DND-41 (cell line): Measurements from ENCODE around the gene MPP2.

ENCODE experiments used
- ATAC-seq: fragments of 200-7000 bp; cut with Tn5 transposase; 3 replicates; pipeline ENCODE4 v1.9.1; 2021; ENCODE audit warnings: low read depth; ENCODE audit not compliant: insufficient read depth
- DNase-seq: peaks from one replicate; pipeline ENCODE4 v3.0.0-alpha.2; 2020
- H2AFZ ChIP-seq: 2 replicates; pipeline ENCODE4 v1.6.0; 2012; ENCODE audit warnings: low read depth, low read length
- H3K27ac ChIP-seq: 2 replicates; pipeline ENCODE4 v1.5.1; 2012; ENCODE audit warnings: low read length, inconsistent platforms
- H3K27me3 ChIP-seq: fragments of 200-600 bp; sonication (generic); 2 replicates; pipeline ENCODE4 v1.6.0; 2012; ENCODE audit warnings: low read length, mild to moderate bottlenecking, inconsistent platforms; ENCODE audit not compliant: insufficient read depth, poor library complexity
- H3K36me3 ChIP-seq: 2 replicates; pipeline ENCODE4 v1.5.1; 2012; ENCODE audit warnings: low read length, inconsistent platforms; ENCODE audit not compliant: insufficient read depth
- H3K4me1 ChIP-seq: 2 replicates; pipeline ENCODE4 v1.5.1; 2012; ENCODE audit warnings: mild to moderate bottlenecking, low read length; ENCODE audit not compliant: insufficient read depth
- H3K4me2 ChIP-seq: 2 replicates; pipeline ENCODE4 v1.6.0; 2012; ENCODE audit warnings: mild to moderate bottlenecking, moderate library complexity, low read length, inconsistent platforms; ENCODE audit not compliant: insufficient read depth
- H3K4me3 ChIP-seq, 2 experiments: fragments of 200-600 bp in 1 of 2; shearing (Covaris generic) in 1 of 2; 2 replicates each; pipeline ENCODE4 v1.5.1; 2012 to 2016; ENCODE audit warnings: inconsistent platforms in 2 of 2, low read length in 2 of 2, mild to moderate bottlenecking in 2 of 2, low read depth in 1 of 2, moderate library complexity in 1 of 2
- H3K79me2 ChIP-seq: 2 replicates; pipeline ENCODE4 v1.6.0; 2012; ENCODE audit warnings: low read length, inconsistent platforms; ENCODE audit not compliant: insufficient read depth
- H3K9ac ChIP-seq: 2 replicates; pipeline ENCODE4 v1.6.0; 2012; ENCODE audit warnings: low read depth, mild to moderate bottlenecking, inconsistent platforms, low read length, moderate library complexity
- H3K9me3 ChIP-seq: 2 replicates; pipeline ENCODE4 v1.5.1; 2012; ENCODE audit warnings: low read length, moderate library complexity, mild to moderate bottlenecking, inconsistent platforms; ENCODE audit not compliant: insufficient read depth, severe bottlenecking
- H4K20me1 ChIP-seq: 2 replicates; pipeline ENCODE4 v1.6.0; 2012; ENCODE audit warnings: low read length; ENCODE audit not compliant: insufficient read depth
- CTCF ChIP-seq: IDR thresholded peaks from 2 replicates; pipeline ENCODE4 v1.5.1; 2012; ENCODE audit warnings: borderline replicate concordance, low read length, moderate library complexity, mild to moderate bottlenecking; ENCODE audit not compliant: poor library complexity, severe bottlenecking; ENCODE audit errors: extremely low read depth
- EZH2 ChIP-seq: IDR thresholded peaks from 3 replicates; pipeline ENCODE4 v1.6.1; 2012; ENCODE audit warnings: borderline replicate concordance, low read depth, mild to moderate bottlenecking, moderate library complexity, low read length, inconsistent platforms; ENCODE audit not compliant: severe bottlenecking

Gene MPP2

GRCh38 chr17:43852571-43852970, 54.8 kb downstream of the MPP2 start:
- Histone ChIP-seq H3K27ac (no peak overlapping the region), H4K20me1 (no peaks in the 10 kb centered on the region), H3K4me2 (no peak overlapping the region), H3K4me1 (no peaks in the 10 kb centered on the region), H2AFZ (no peak overlapping the region), H3K36me3 (no peaks in the 10 kb centered on the region), H3K79me2 (no peaks in the 10 kb centered on the region), H3K9me3 (no peaks in the 10 kb centered on the region), H3K9ac (no peak overlapping the region), H3K4me3 (no peak overlapping the region), H3K27me3 (peaks cover 18% of the 10 kb centered on the region)
- DNase-seq: no peak
- TF ChIP-seq EZH2: no peak
- TF ChIP-seq CTCF: no peak
- ATAC-seq: no peak

DNA sequence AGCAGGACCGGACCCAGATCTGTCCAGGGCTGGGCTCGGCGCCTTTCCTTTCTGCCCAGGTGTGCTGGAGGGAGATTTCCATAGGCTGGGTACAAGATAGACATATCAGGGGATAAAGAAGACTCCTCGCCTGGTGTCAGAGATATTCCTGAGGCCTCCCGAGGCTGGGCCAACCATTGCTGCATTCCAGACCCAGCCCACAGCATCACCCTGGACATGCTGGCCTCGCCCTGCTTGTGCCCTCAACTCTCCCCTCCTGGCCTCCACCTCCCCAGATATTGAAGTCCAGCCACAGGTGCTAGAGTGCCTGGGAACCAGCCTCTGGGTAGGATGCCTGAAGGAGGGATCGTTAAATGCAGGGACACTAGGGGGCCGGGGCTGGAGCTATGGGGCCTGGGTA, 58.2 kb downstream of the MPP2 start:
- H3K79me2 ChIP-seq: no peaks in the 10 kb centered on the region
- no peaks in the 10 kb centered on the region for H3K36me3 ChIP-seq
- H4K20me1 ChIP-seq: 0 out of 2 replicates have a peak, but pooled peaks cover 4% of the 10 kb centered on the region
- H2AFZ ChIP-seq: no peak overlapping the region
- ATAC-seq (no peak), DNase-seq (no peak)
- no peaks in the 10 kb centered on the region for H3K4me1 ChIP-seq
- H3K4me3 ChIP-seq: no peak overlapping the region
- H3K27ac ChIP-seq: no peak overlapping the region
- H3K9me3 ChIP-seq: no peaks in the 10 kb centered on the region
- H3K9ac ChIP-seq: no peak overlapping the region
- TF ChIP-seq EZH2: no peak
- peaks cover 9% of the 10 kb centered on the region for H3K27me3 ChIP-seq
- no peak overlapping the region for H3K4me2 ChIP-seq

GRCh38 chr17:43848601-43849000, 58.7 kb downstream of the MPP2 start:
- ATAC-seq: no peak
- peaks cover 9% of the 10 kb centered on the region for H3K27me3 ChIP-seq

GRCh38 chr17:43846963-43847371, 60.4 kb downstream of the MPP2 start, which contains the start of gene CD300LG:
Gene CD300LG (plus strand): TSS chr17:43847176. CDS start chr17:43847217, 41 bp downstream.
- H3K27ac ChIP-seq: no peak within 1 kb of the TSS
- H3K4me2 ChIP-seq: no peak within 1 kb of the TSS
- H3K4me3 ChIP-seq: no peak within 1 kb of the TSS
- no peaks in the 10 kb centered on the region for H3K9me3 ChIP-seq
- no peak within 1 kb of the TSS for H3K9ac ChIP-seq
- no peaks in the 10 kb centered on the region for H3K36me3 ChIP-seq
- no peaks in the 10 kb centered on the region for H3K79me2 ChIP-seq
- H3K27me3 ChIP-seq: peaks cover 2% of the 10 kb centered on the region
- no peaks in the 10 kb centered on the region for H3K4me1 ChIP-seq
- TF ChIP-seq CTCF (no peak), EZH2 (no peak)
- ATAC-seq (no peak), DNase-seq (no peak)
- 0 out of 2 replicates have a peak, but pooled peaks cover 4% of the 10 kb centered on the region for H4K20me1 ChIP-seq
- no peak within 1 kb of the TSS for H2AFZ ChIP-seq

More at GRCh38 chr17:43848601-43849000, 58.7 kb downstream of the MPP2 start:
- Histone ChIP-seq H3K4me3 (no peak overlapping the region), H3K9me3 (no peaks in the 10 kb centered on the region), H3K36me3 (no peaks in the 10 kb centered on the region), H3K9ac (no peak overlapping the region), H4K20me1 (0 out of 2 replicates have a peak, but pooled peaks cover 4% of the 10 kb centered on the region), H3K4me1 (no peaks in the 10 kb centered on the region), H3K79me2 (no peaks in the 10 kb centered on the region), H3K27ac (no peak overlapping the region), H2AFZ (no peak overlapping the region), H3K4me2 (no peak overlapping the region)
- no peak for TF ChIP-seq CTCF
- TF ChIP-seq EZH2: no peak
- DNase-seq: no peak
